Measurements from ENCODE around the gene MED16.

MED16 gene

GRCh38 chr19:870314-870713 lies 22.7 kb downstream of the MED16 start:
- Histone ChIP-seq H3K9ac (ENCODE audit: low read depth, low read length) (no peak overlapping the region), H3K4me1 (ENCODE audit: insufficient read depth, low read length) (peaks cover 9% of the 10 kb centered on the region), H3K9me3 (ENCODE audit: control insufficient read depth, insufficient read depth, low read length) (no peaks in the 10 kb centered on the region), H3K36me3 (ENCODE audit: insufficient read depth, low read length) (no peaks in the 10 kb centered on the region)

- no peak overlapping the region for H3K9ac ChIP-seq (ENCODE audit: low read depth, low read length)
- H3K4me1 ChIP-seq (ENCODE audit: insufficient read depth, low read length) = peaks cover 9% of the 10 kb centered on the region
- no peaks in the 10 kb centered on the region for H3K36me3 ChIP-seq (ENCODE audit: insufficient read depth, low read length)
- no peaks in the 10 kb centered on the region for H3K9me3 ChIP-seq (ENCODE audit: control insufficient read depth, insufficient read depth, low read length)
Observed at GRCh38 chr19:869245-870177, 23.5 kb downstream of the MED16 start.

- no peaks in the 10 kb centered on the region for H3K9me3 ChIP-seq (ENCODE audit: control insufficient read depth, insufficient read depth, low read length)
- peaks cover 9% of the 10 kb centered on the region for H3K4me1 ChIP-seq (ENCODE audit: insufficient read depth, low read length)
- no peaks in the 10 kb centered on the region for H3K36me3 ChIP-seq (ENCODE audit: insufficient read depth, low read length)
- H3K9ac ChIP-seq (ENCODE audit: low read depth, low read length) = no peak overlapping the region
Observed at GRCh38 chr19:868458-869244, 24.3 kb downstream of the MED16 start.

GRCh38 chr19:867855-868457 lies 25.0 kb downstream of the MED16 start:
- Histone ChIP-seq H3K9ac (ENCODE audit: low read depth, low read length) (no peak overlapping the region), H3K36me3 (ENCODE audit: insufficient read depth, low read length) (no peaks in the 10 kb centered on the region), H3K4me1 (ENCODE audit: insufficient read depth, low read length) (peaks cover 9% of the 10 kb centered on the region), H3K9me3 (ENCODE audit: control insufficient read depth, insufficient read depth, low read length) (no peaks in the 10 kb centered on the region)

GRCh38 chr19:867301-867793 lies 25.6 kb downstream of the MED16 start:
- no peak overlapping the region for H3K9ac ChIP-seq (ENCODE audit: low read depth, low read length)
- no peaks in the 10 kb centered on the region for H3K9me3 ChIP-seq (ENCODE audit: control insufficient read depth, insufficient read depth, low read length)
- H3K4me1 ChIP-seq (ENCODE audit: insufficient read depth, low read length) = peaks cover 9% of the 10 kb centered on the region
- H3K36me3 ChIP-seq (ENCODE audit: insufficient read depth, low read length) = no peaks in the 10 kb centered on the region

- H3K9ac ChIP-seq (ENCODE audit: low read depth, low read length) = no peak overlapping the region
- H3K36me3 ChIP-seq (ENCODE audit: insufficient read depth, low read length) = no peaks in the 10 kb centered on the region
- no peaks in the 10 kb centered on the region for H3K9me3 ChIP-seq (ENCODE audit: control insufficient read depth, insufficient read depth, low read length)
- H3K4me1 ChIP-seq (ENCODE audit: insufficient read depth, low read length) = peaks cover 9% of the 10 kb centered on the region
Observed at GRCh38 chr19:866769-867300, 26.2 kb downstream of the MED16 start.

- Histone ChIP-seq H3K4me1 (ENCODE audit: insufficient read depth, low read length) (peaks cover 5% of the 10 kb centered on the region), H3K9ac (ENCODE audit: low read depth, low read length) (peak overlapping the region; percentile 43; the same call in 1 of the 2 replicates), H3K36me3 (ENCODE audit: insufficient read depth, low read length) (no peaks in the 10 kb centered on the region), H3K9me3 (ENCODE audit: control insufficient read depth, insufficient read depth, low read length) (no peaks in the 10 kb centered on the region)
Observed at GRCh38 chr19:863315-863620, 29.7 kb downstream of the MED16 start.

- H3K36me3 ChIP-seq (ENCODE audit: insufficient read depth, low read length) = no peaks in the 10 kb centered on the region
- no peaks in the 10 kb centered on the region for H3K9me3 ChIP-seq (ENCODE audit: control insufficient read depth, insufficient read depth, low read length)
- H3K9ac ChIP-seq (ENCODE audit: low read depth, low read length) = peak overlapping the region; percentile 43
- peaks cover 5% of the 10 kb centered on the region for H3K4me1 ChIP-seq (ENCODE audit: insufficient read depth, low read length)
Observed at GRCh38 chr19:862581-863314, 30.2 kb downstream of the MED16 start.

- H3K4me1 ChIP-seq (ENCODE audit: insufficient read depth, low read length) = no peaks in the 10 kb centered on the region; the same call in 1 of the 2 replicates
- H3K9ac ChIP-seq (ENCODE audit: low read depth, low read length) = peak overlapping the region; percentile 16; the same call in 1 of the 2 replicates
- H3K36me3 ChIP-seq (ENCODE audit: insufficient read depth, low read length) = no peaks in the 10 kb centered on the region
- no peaks in the 10 kb centered on the region for H3K9me3 ChIP-seq (ENCODE audit: control insufficient read depth, insufficient read depth, low read length)
Observed at GRCh38 chr19:861756-862580, 31.0 kb downstream of the MED16 start.

GRCh38 chr19:861141-861755 lies 31.7 kb downstream of the MED16 start:
- peak overlapping the region; percentile 16; the same call in 1 of the 2 replicates for H3K9ac ChIP-seq (ENCODE audit: low read depth, low read length)
- no peaks in the 10 kb centered on the region for H3K36me3 ChIP-seq (ENCODE audit: insufficient read depth, low read length)
- H3K9me3 ChIP-seq (ENCODE audit: control insufficient read depth, insufficient read depth, low read length) = no peaks in the 10 kb centered on the region

GRCh38 chr19:858868-859843 lies 33.8 kb downstream of the MED16 start, which contains the start of gene CFD:
CFD (plus strand) TSS chr19:859664; CDS start chr19:859690, 26 bp downstream.
- H3K9ac ChIP-seq (ENCODE audit: low read depth, low read length) = peak within 1 kb of the TSS; percentile 62
- H3K36me3 ChIP-seq (ENCODE audit: insufficient read depth, low read length) = no peaks in the 10 kb centered on the region
- no peaks in the 10 kb centered on the region; the same call in 1 of the 2 replicates for H3K4me1 ChIP-seq (ENCODE audit: insufficient read depth, low read length)
- no peaks in the 10 kb centered on the region for H3K9me3 ChIP-seq (ENCODE audit: control insufficient read depth, insufficient read depth, low read length)

More at GRCh38 chr19:861141-861755, 31.7 kb downstream of the MED16 start:
- H3K4me1 ChIP-seq (ENCODE audit: insufficient read depth, low read length) = no peaks in the 10 kb centered on the region; the same call in 1 of the 2 replicates

- Histone ChIP-seq H3K36me3 (ENCODE audit: insufficient read depth, low read length) (no peaks in the 10 kb centered on the region), H3K9ac (ENCODE audit: low read depth, low read length) (no peak overlapping the region), H3K9me3 (ENCODE audit: control insufficient read depth, insufficient read depth, low read length) (no peaks in the 10 kb centered on the region), H3K4me1 (ENCODE audit: insufficient read depth, low read length) (no peaks in the 10 kb centered on the region; the same call in 1 of the 2 replicates)
Observed at GRCh38 chr19:858284-858683, 34.7 kb downstream of the MED16 start.
